22Rv1 (cell line): ENCODE results near the gene MAP4K2.
"Not testable (repeated sequence)": the region's sequence is repeated elsewhere in the genome, so short reads cannot be mapped to it uniquely, and the experiment has no call there.

Experiments
- H3K27ac ChIP-seq: fragments of 450-650 bp; 2 replicates; pipeline ENCODE4 v1.5.1; 2017
- ZFX ChIP-seq: fragments of 450-650 bp; IDR thresholded peaks from 2 replicates; pipeline ENCODE4 v1.6.1; 2017; ENCODE audit warnings: antibody characterized with exemption, borderline replicate concordance
- TF ChIP-seq, protein P1 (sequence below): fragments of 450-650 bp; IDR thresholded peaks from 2 replicates; pipeline ENCODE4 v1.5.1; 2017; ENCODE audit warnings: mild to moderate bottlenecking

MAP4K2 gene

DNA sequence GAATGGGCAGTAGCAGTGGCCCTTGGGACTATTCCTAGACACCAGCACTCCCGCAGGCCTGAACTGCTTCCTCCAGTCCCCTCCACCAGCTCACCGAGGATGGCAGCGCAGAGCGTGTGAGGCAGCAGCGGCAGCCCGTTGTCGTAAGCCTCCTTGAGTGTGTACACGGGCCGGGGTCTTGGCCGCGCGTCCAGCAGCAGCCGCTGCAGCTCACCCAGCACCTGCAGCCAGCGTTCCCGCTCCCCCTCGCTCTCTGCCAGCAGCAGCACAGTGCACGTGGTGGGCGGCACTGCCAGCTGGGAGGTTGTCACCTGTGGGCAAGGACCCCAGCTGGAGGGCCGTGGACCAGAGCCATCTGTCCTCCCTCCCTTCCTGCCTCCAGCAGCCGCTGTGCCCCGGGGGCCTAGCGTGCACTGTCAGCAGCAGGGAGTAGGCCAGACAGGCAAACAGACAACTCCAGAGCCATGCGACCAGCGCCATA, 28.4 kb upstream of the MAP4K2 start:
- TF ChIP-seq, protein P1, sequence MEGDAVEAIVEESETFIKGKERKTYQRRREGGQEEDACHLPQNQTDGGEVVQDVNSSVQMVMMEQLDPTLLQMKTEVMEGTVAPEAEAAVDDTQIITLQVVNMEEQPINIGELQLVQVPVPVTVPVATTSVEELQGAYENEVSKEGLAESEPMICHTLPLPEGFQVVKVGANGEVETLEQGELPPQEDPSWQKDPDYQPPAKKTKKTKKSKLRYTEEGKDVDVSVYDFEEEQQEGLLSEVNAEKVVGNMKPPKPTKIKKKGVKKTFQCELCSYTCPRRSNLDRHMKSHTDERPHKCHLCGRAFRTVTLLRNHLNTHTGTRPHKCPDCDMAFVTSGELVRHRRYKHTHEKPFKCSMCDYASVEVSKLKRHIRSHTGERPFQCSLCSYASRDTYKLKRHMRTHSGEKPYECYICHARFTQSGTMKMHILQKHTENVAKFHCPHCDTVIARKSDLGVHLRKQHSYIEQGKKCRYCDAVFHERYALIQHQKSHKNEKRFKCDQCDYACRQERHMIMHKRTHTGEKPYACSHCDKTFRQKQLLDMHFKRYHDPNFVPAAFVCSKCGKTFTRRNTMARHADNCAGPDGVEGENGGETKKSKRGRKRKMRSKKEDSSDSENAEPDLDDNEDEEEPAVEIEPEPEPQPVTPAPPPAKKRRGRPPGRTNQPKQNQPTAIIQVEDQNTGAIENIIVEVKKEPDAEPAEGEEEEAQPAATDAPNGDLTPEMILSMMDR: no peak
- TF ChIP-seq ZFX: no peak
- H3K27ac ChIP-seq: no peak overlapping the region

DNA sequence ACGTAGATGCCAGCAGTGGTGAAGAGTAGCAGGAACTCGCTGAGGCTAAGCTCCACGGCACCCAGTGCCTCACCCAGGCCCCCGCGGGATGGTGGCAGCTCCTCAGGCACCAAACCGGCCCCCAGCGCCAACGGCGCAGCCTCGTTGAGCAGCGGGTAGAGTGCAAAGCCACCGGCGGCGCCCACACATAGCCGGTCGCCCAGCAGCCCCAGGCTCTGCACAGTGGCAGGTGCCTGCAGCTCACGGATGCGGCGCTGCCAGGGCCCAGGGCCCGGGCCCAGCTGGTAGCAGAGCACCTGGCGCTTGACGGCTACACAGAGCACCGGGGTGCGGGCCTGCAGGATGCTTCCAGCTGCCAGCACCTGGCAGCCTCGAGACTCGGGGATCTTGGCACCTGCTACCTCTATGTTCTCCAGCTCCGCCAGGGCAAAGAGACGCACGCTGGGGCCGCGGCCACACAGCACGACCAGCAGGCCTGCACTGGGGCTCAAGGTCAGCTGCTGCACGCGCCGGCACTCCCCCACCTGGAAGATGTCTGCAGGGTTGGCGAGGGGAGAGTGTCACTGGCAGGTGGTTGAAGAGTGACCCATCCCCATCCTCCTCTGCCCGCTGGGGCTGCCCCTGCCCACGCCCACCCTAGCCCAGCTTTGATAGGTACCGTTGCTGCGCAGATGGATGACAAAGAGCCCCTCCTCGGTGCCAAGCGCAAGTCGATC, 26.7 kb upstream of the MAP4K2 start:
- TF ChIP-seq, protein P1: no peak
- TF ChIP-seq ZFX: no peak
- H3K27ac ChIP-seq: no peak overlapping the region

DNA sequence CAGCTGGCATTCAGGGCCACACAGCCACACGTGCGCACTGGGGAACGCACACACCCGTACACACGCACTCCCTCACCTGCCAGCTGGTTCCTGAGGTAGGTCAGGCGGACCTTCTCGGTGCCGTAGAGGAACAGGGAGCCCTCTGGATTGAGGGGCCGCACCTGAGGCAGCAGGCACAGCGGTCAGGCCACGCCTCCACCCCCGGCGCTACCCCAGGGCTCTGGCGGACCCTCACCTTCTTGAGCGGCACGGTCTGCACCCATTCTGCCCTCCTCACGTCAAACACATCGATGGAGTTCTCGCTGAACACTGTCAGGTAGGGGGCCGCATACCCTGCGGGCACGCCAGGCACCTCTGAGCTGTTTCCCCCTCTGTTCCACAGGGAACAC, 24.4 kb upstream of the MAP4K2 start:
- TF ChIP-seq, protein P1: no peak
- TF ChIP-seq ZFX: no peak
- H3K27ac ChIP-seq: no peak overlapping the region

DNA sequence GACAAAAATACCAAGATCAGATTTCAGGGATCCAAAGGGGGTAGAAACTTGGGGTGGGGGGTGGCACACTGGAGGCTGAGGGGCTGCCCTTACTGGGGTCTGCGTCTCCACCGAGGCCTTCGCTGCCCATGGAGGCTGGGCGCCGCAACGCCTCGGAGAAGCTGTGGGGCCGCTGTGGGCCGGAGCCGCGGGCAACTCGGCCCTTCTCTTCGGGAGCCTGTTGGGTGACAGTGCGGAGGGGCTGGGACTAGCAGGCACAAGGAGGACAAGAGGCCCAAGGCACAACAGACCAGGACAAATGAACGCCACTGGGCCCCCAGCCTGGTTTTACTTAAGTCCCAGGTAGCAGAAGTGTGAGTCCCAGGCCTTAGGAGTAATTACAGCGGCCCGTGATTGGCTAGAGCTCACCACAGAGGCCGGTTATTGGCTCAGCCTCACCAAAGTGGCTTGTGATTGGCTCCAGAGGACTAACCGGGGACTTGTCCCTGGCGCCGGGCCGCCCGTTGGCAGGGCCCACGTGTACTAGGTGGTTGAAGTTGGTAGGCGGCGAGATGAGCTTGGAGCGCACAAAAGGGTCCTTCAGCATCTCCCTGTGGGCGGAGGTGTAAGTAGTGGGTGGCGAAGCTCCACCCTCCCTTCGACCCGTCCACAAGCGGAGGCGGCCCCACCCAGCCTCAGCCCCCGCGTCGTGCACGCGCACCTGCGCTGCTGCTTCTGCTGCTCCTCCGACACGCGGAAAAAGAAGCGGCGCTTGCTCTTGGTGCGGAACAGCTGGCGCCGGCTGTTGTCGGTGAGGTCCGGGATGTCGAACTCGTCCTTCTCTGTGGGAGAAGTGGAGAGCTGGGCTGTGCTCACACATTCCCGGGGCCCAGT, 23.8 kb upstream of the MAP4K2 start:
- TF ChIP-seq, protein P1: no peak
- no peak for TF ChIP-seq ZFX
- no peak overlapping the region for H3K27ac ChIP-seq

DNA sequence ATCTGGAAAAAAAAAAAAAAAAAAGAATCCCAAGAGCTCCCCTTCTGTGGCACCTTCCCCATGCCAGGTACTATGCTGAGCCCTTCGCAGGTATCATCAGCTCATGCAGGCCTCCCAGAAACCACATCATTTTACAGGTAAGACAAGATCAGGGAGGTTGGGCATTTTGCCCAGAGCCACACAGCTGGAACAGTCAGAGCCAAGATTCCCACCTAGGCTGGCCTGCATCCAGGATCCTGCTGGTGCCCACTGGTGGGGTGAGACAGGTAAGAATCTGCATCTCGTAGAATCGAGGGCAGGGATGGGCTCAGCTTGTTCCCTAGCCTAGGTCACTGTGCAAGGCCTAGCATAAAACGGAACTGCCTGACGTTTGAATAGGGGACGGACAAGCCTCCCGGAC, 23.0 kb upstream of the MAP4K2 start:
- no peak overlapping the region for H3K27ac ChIP-seq
- no peak for TF ChIP-seq ZFX
- TF ChIP-seq, protein P1: no peak

DNA sequence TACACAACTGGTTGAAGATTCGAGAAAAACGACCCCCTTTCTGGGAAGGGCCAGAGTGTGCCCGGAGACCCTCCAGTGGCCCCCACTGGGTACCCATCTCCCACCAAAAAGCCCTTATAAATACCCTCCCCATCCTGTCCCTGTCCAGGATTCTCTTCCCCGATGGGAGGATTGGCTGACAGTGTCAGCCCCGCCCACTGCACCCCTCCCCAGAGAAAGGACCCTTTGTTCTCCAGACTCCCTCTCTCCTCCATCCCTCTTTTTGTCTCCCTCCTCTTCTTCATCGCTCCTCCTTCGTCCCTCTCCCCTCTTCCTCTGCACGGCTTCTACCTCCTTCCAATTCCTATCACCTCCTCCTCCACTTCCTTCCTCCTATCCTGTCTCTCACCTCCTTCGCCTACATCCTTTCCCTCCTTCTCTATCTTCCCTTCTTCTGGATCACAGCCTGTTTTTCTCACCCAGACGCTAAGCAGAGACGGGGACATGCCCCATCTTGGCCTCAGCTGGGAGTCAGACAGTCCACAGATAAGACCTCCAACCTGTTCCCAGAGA, 20.6 kb upstream of the MAP4K2 start:
- TF ChIP-seq, protein P1: no peak
- no peak for TF ChIP-seq ZFX
- no peak overlapping the region for H3K27ac ChIP-seq

DNA sequence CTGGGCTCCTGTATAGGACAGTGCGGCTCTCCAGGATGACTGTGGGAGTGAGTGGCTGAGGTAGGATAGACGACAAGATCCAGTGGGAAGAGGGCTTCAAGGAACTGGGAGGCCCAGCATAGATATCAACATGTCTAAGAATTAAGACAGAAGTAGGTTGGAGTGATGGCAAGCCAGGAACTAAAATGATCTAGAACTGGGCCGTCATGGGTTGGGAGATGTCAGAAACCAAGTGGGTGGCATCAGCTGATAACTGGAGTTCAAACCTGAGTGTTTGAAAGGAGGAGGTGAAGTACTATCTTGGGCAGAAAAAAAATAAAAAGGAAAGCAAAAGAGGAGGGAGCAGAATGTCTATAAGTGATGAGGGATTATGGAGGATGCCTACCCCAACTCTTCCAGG, 14.5 kb upstream of the MAP4K2 start:
- TF ChIP-seq, protein P1: no peak
- no peak for TF ChIP-seq ZFX

DNA sequence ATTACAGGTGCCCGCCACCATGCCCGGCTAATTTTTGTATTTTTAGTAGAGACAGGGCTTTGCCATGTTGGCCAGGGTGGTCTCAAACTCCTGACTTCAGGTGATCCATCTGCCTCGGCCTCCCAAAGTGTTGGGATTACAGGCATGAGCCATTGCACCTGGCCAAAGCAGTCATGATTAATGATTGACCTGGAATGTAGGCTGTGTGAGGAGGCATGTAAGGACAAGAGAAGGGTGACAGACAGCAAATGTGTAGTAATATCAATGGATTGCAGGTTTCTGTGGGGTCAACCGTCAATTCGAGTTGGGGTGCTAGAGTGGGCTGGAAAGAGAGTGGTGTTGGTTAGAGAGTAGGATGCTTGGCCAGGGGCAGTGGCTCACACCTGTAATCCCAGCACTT, 12.4 kb upstream of the MAP4K2 start:
- H3K27ac ChIP-seq: not testable (repeated sequence)

More for the DNA sequence above, 14.5 kb upstream of the MAP4K2 start:
- H3K27ac ChIP-seq: no peak overlapping the region
